NCI-H748 treated with DMSO at 0.1 percent for 48 hours (cell line): ENCODE measurements around the gene CD58.

ENCODE experiments used
- DNase-seq: peaks from one replicate; lab custom pipeline; 2025; lab: John Stamatoyannopoulos, UW

CD58 gene

DNA sequence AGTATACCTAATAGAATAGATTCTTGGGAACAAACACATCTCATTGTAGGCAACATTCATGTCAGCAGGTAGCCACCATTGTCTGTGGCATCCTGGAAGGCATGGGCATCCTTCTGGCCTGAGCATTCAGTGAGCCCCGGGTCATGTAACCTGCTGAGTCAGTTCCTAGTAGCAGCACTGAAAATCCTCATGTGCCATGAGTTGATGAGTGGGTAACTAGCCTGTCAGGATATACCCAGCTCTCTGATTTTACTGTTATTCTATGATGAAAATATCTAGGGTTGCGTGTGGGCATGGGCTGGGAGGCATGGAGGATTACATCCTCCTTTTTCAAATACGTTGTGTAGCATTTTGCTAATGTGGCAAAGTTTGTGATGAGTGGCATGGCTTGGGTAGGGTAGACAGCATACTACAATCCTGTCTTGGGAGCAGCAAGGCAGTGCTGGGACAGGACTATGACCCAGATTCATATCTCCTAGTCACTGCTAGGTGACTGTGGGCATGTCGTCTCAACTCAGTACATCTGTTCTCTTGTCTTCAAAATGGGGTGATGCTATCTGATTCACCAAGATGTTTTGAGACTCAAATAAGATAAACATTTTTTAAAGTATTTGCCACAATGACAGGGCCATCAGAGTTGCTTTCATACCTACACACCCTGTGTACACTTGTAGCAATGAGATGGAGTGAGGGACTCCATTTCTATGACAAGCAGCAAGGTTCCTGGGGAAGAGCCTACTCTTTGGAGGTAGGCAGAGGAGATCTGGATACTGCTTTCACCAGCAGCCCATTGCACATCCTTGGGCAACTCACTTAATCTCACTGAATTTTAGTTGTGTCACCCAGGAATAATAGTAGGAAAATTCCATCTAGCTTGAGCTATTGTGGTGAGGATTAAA, 62.5 kb downstream of the CD58 start:
- DNase-seq, result no peak

DNA sequence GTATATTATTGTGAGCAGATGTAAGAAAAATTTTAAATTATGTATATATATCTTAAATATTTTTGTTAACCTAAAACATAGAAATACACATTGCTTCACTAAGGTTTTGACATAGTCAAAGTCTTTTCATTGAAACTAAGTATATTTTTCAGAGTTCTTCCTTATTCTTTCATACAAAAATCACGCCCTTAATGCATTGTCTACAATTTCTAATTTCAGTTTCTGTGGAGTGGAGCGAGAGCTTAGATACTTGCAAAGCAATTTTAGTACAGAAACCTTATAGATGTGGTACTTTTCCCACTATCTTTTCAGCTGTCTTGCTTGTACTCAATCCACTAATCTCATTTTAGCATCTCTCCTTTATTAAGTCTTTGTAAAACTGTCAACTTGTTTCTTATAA, 63.2 kb downstream of the CD58 start:
- no peak for DNase-seq

DNA sequence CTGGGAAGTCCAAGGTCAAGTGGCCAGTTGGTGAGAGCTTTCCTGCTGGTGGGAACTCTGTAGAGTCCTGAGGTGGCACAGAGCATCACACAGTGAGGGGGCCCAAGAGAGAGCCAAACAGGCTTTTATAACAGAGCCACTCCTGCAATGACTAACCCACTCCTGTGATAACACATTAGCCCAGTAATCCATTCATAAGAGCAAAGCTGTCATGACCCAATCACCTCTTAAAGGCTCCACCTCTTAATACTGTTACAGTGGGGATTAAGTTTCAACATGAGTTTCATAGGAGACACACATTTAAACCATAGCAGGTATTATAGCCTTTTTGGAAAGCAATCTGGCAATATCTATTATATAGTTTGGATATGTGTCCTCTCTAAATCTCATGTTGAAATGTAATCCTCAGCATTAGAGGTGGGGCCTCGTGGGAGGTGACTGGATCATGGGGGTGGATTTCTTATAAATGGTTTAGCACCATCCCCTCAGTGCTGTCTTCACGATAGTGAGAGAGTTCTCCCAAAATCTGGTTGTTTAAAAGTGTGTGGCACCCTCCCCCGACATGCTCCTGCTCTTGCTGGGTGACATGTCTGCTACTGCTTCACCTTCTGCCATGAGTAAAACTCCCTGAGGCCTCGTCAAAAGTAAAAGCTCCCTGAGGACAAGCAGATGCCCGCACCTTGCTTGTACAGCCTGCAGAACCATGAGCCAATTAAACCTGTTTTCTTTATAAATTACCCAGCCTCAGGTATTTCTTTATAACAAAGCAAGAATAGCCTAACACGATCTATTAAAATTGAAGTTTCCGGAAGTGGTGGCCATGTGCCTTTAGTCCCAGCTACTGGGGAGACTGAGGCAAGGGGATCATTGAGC, 64.5 kb downstream of the CD58 start:
- no peak for DNase-seq

DNA sequence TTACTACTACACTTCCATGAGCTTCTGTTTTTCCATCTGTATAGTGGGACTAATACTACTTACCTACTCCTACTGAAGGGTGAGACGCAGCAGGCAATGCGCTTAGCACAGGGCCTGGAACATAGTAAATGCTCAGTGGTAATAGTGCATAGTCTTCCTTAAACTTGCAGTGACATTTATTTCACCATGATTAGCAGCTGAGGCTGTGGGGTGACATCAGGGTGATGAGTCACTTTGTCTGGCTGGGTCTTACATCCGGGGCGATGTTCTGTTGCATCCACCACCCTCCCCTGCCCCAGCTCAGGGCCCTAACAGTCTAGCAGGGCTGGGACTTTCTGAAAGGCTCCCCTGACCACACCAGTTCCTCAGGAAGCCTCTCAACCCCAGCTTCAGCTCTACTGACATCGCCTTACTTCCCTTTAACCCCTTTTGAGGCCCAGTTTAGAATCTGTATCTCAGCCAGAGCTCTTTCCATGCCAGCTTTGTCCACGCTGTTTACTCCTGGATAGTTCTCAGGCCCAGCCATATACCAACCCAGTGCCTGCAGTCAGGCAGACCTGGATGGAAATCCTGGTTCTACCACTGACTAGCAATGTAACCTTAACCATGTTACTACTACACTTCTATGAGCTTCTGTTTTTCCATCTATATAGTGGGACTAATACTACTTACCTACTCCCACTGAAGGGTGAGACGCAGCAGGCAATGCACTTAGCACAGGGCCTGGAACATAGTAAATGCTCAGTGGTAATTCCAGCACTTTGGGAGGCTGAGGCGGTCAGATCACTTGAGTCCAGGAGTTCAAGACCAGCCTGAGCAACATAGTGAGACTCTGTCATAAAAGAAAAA, 66.3 kb downstream of the CD58 start:
- DNase-seq, result no peak

DNA sequence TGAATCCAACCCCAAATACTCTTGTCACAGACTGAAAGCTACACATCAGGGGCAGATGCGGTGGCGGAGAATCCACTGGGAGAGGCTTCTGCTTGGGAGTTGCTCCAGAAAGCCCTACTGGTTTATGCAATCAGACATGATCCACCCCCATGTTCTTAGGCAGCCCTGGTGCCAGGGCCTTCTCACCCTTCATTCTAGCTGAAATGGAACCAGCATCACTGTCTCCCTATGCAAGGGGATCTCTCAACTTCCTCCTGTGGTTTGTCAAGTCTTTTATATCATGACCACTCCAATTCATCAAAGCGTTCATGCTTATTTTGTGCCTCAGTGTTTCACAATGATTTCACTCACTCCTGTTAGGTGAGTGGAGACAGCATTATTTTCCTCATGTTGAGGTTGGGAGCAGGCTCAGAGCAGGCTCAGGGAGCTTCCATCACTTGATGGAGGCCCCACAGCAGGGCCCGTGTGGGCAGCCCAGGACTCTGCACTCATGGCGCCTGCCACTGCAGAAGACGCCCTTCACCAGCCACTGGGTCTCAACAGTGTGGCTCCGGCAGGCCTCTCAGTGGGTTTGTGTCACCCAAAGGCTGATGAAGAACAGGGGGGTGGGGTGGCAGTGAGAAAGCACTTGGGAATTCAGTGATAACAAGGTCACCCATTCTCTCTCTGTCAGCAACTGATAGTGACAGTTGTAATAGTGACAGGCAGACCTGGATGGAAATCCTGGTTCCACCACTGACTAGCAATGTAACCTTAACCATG, 67.1 kb downstream of the CD58 start:
- DNase-seq, result no peak

DNA sequence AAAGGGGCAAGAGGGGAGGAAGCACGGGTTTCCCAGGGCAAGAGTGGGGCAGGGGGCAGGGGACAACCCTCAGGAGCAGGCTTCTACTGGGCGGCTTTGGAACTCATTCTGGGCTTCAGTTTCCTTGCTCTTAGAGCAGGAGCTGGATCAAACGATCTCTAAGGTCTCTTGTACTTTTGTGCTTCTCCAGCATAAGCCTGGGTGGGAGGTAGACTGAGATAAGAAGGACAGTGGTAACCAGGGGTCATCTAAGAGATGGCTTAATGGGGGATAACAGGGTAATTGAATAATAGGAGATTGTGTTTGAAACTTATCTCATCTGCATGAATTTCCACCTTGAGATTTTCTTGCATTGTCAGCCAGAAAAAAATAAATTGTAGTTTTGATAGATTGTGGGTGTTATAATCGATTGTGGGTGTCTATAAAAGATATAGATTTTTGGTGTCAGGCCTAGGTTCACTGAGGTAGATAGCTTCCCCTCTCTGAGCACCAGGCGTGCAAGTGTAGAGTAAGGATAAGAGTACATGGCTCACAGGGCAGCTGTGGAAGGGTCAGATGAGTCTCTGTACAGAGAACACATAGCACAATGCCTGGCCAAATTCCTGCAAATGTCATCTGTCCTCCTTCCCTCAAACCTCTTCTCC, 68.0 kb downstream of the CD58 start:
- DNase-seq, result no peak

DNA sequence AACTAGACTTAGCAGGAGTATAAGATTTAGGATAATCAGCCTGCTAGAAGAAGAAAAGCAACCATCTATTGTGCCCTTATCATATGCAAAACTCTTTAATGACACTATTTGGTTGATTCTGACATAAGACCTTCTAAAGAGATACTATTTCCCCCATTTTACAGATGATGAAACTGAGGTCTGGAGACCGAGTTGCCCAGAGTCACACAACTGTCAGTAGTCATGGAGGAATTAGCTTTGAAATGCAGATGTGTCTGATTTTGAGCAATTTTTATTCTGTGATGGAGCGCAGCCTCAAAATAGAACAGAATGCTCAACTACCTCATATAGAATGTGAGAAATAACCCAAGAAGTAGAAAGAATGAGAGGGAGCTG, 69.0 kb downstream of the CD58 start:
- DNase-seq, result no peak

DNA sequence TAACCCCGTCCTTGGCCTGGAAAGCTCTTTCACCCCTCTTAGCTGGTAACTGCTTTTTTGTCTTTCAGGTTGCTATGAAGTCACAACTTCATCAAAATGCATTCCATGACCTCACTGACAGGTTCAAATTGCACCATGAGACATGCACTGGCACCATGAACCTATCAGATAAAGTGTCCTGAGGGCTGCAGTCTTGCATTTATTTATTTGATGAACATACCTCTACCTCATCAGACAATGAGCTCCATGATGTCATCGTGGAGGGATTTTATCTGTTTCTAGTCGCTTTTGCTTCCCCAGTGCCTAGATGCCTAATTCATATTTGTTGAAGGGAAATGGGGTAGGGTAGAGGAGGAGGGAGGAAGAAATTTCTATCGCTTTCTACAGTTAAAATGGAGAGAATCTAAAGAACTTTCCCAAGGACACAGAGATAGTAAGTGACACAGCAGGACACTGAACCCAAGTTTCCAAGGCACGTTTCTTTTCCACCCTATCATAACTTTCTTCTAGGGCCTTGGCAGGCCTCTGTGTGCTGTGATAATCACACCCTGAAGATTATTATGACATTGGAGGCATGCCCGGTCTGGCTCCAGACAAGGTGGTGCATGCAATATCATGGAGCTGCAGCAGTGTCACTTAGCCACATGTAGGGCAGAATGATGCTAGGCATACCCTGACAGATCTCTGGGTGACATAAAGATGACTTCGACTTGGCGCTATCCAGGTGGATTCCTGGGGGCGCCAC, 69.5 kb downstream of the CD58 start:
- no peak for DNase-seq

DNA sequence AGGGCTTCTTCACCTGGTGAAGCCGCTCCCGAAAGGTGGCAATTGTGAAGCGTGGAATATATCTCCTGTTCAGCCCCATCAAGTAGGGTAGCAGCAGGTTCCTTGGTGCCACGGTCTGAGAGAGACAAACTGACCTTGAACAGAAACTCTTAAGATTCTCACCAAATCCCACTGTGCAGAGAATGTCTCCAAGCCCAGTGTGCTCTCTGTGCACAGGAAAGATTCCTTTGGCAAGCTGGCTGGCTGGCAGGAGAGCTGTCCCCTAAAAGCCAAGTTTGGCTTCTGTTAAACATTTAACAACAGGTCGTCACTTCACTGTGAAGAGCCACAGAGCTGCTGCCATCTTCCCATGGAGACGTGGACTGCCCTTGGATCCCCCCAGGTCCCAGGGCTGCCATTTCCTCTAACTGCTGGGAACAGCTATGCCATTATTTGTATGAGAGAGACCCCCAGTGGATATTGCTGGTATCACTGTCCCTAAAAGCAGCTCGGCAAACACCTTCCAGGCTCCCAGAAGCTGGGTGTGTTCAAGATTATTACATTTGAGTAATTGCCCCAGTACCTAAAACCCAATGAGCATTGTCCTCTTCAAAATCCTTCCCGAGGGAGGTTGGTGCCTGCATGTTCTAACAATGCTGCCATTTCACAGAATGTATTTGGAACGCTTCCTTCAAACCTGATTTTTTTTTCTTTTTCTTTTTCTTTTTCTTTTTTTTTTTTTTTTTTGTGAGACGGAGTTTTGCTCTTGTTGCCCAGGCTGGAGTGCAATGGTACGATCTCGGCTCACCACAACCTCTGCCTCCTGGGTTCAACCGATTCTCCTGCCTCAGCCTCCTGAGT, 71.8 kb downstream of the CD58 start:
- peak; percentile 55 for DNase-seq

DNA sequence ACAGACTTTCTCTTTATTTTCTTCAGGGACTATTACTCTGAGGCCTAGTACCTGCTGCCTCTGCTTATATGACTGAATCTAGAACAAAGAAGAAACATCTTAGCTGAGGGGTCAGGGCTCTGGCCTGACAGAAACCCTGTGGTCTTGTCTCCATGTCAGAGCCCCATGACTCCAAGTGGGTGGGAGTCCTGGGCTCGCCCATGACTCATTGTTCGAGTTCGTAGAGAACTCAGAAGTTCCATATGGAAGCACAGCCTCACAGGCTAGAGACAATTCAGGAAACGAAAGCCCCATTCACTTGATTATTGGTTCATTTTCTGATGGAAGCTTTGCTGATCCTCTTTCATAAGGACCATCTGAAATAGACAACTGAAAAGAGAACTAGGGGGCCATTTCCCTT, 73.2 kb downstream of the CD58 start:
- no peak for DNase-seq

DNA sequence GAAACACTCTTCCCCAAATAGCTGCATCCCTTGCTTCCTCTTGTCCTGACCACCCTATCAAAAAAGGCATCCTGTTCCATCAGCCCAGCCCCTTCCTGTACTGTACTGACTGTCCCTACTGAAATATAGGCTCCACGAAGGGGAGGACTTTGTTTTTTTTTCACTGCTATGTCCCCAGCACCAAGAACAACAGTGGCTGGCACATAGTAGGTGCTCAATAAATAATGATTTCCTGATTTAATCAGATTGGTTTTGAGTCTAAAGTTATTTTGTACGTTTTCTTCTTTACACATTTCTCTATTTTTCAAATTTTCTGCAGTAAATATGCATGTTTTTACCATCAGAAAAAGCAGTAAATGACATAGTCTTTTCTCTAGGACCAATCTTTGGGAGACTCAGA, 73.9 kb downstream of the CD58 start:
- no peak for DNase-seq

DNA sequence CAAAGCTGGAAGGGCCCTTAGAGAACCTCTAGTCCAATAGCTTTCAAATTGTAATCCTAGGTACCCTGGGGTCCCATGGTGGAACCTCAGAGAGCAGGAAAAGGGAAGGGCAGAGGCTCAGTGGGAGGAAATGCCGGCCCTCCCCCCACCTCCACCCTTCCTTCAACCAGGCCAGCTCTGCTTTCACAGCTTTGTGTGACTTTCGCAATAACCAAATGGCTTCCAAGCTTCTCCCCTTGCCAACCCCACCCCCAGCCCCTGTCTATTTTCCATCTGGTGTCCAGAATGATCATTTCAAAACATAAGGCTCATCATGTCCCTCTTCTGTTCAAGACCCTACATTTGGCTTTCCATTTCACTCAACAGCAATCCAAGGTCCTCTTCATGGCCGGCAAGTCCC, 74.4 kb downstream of the CD58 start:
- no peak for DNase-seq

DNA sequence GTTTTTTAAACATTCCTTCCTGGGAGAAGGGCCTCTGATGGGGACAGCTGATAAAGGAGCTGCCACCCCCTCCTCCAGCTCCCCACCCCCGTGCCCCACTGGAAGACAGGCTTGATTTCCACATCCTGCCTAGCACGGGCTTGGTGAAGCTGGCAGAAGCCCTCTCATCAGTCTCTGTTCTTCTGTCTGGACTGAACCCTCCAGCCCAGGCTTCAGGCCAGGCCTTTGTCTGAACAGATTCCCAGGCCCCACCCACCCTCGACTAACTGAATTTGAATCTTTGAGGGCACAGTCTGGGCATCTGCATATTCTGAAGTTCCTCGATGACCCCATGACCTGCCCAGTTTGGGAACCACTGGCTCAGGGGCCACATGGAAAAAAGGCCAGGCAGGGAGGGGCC, 75.3 kb downstream of the CD58 start:
- no peak for DNase-seq

DNA sequence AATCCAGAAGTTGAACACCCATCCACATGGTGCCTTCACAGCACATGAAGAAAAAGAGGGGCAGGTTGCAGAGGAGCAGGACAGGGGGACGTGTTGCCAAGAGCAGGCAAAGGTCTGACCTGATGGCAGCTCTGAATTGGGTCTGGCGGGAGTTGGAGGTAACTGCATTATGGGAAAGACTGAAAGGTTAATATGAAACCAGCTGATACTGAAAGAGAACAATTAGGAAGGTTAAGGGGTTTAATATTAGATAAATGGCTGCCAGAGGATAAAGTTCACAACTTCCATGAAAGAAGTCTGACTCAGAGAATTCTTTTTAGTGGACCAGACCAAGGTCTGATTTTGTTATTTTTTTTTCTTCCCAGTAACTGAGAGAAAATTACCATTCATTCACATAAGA, 76.1 kb downstream of the CD58 start:
- no peak for DNase-seq

DNA sequence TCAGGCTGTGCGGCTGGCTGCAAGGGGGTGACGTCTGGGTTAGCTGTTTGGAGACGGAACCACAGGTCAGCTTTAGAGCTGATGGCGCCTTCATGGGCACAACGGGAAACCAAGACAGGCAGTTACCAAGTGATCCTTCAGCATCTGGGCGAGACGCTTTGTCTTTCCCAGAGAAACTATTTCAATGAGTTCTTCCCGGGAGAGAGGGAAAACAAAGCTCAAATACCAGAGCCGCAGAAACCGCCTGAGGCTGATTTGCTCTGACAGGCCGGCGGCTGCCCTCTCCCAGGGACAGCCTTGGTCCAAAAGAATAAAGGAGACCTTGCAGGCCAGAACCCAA, 76.5 kb downstream of the CD58 start:
- no peak for DNase-seq

DNA sequence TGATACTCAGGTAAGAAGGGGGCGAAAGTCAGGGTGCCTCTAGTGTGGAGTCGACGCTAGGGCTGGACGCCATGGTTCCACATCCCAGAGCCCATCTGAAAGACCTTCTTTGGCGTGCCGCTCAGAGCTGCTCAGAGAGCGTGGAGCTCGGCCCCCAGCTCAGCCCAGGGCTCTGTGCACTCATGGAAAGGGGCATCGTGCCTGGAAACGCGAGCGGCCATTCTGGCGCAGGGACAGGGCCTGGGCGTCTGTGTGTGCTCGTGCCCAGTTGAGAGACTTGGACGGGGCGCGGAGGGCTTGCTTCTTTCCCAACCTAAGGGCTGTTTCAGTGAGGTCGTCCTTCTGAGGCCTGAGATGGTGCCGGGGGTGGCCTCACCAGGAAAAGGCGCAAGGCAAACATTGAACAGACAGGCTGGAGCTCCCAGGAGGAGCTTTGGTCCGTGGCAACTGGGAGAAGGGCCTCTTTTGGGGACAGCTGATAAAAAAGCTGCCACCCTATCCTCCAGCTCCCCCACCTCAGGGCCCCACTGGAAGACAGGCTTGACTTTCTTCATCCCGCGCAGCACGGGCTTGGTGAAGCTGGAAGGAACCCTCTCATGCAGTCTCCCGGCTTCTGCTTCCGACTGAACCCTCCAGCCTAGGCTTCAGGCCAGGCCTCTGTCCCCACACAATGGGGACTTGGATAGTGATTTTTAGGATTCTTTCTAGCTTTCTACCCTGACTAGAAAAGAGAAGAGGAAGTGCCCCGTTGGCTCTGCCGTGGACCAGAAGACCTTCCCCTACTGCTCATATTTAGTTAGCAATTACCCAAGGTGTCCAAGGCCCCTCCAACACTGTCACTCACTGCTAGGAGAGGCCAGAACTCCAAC, 77.1 kb downstream of the CD58 start:
- no peak for DNase-seq

DNA sequence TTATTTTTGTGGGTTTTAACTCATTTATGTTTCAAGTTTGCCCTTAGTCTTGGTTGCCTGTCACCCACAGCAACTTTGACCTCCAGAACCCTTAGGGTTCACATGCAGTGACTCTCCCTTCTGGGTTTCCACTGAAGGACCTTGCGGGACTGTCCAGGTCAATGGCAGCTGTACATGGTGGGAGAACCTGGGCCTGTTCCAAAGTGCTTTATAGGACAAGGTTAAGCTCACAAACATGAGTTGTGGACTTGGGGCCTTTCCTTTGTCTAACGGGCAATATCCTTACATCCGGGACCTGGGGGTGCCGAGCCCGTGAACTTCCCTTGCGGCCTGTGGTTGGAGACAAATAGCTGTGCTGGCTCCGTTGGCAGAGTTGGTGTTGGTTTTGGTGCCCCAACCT, 77.8 kb downstream of the CD58 start:
- no peak for DNase-seq

DNA sequence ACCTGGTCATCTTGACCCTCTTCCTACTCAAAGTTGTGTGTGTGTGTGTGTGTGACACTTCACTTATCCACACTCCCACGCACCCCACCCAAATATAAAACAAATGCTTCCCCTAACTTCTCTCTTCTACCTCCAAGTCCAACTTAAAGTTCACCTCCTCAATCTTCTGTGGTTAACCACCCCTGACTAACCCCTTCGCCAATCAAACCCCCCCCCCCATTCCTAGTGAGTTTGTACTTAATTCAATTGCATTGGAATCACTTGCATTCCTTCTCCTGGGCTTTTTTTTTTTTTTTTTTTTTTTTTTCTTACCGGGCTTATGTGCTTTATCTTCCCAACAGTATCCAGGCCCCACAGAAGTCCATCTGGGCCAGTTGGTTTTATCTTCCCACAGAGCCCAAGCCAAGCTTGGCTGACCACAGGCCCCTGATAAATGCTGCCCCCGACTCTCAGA, 78.4 kb downstream of the CD58 start:
- DNase-seq, result no peak
